GM21576 (cell line): ENCODE measurements around the gene ELFN2.
"Not testable (repeated sequence)": the region's sequence is repeated elsewhere in the genome, so short reads cannot be mapped to it uniquely, and the experiment has no call there.

Source experiments
- ATAC-seq: cut with Tn5 transposase; IDR thresholded peaks from one replicate; pipeline ENCODE4 v1.9.1; 2021; ENCODE audit warnings: mild to moderate bottlenecking, moderate library complexity; ENCODE audit not compliant: unreplicated experiment

The ELFN2 gene

DNA sequence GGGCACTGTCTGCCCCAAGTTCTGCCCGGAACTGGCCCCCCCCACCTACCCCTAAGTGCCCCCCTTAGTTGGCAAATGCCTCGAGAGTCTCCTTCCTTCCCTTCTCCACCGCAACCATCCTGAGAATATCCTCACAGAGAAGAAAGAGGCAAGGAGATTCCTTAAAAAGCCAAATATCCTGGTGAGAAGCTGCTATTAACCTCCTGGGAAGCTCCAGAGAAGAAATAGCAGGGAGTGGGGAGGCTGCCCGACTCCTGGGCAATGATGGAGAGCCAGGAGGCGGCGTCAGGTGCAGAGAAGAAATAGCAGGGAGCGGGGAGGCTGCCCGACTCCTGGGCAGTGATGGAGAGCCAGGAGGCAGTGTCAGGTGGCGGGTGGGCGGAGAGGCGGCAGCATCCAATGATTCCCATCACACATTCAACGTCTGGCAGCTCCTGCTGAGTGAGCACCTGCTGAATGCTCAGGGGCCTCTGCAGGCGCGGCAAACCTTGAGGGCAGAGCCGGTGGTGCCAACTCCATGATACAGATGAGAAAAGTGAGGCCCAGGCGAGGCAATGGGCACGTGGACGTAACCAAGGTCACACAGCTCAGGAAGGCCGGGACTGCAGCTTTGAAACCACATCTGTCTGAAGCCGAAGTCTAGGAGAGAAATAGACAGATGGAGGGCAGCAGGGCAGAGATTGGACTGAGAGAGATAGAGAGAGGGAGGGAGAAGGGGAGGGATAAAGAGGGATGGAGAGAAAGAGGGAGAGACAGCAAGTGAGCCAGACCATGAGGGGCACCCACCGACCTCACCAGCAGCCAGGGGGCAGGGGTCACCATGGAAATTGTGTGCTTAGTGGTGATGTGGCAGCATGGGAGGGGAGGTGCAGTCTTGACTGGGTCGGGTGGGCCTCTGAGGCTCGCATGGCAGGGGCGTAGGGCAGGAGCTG, 86.7 kb downstream of the ELFN2 start:
- no peak for ATAC-seq

DNA sequence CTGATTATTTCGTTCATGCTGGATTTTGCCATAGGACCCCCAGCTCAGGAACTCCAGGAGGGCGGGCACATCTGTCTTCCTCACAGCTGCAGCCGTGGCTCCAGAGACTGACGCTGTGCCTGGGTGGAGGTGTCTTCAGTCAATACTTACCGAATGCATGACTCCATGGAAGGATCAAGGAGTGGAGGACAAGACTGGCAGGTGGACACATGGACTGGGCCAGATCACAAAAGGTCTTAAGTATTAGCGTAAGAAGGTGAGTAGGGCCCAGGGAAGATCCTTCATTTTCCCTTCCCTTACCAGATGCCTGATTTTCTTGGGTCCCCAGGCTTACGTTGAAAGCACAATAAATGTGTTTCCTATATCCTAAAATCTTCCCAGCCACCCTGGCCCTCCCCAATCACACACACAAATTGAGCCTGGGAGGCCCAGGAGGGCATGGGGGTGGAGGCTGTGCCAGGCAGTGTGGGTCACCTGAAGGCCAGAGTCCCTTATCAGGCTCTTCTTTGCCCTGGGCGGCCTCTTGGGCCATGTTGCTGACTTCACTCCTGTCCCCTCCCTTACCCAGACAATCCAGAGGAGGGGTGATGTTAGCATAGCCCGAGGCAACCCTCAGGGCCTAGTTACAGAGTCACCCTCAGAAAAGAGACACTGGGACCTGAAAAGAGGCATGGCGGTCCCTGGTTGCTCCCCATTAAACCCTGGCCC, 88.6 kb downstream of the ELFN2 start:
- no peak for ATAC-seq

DNA sequence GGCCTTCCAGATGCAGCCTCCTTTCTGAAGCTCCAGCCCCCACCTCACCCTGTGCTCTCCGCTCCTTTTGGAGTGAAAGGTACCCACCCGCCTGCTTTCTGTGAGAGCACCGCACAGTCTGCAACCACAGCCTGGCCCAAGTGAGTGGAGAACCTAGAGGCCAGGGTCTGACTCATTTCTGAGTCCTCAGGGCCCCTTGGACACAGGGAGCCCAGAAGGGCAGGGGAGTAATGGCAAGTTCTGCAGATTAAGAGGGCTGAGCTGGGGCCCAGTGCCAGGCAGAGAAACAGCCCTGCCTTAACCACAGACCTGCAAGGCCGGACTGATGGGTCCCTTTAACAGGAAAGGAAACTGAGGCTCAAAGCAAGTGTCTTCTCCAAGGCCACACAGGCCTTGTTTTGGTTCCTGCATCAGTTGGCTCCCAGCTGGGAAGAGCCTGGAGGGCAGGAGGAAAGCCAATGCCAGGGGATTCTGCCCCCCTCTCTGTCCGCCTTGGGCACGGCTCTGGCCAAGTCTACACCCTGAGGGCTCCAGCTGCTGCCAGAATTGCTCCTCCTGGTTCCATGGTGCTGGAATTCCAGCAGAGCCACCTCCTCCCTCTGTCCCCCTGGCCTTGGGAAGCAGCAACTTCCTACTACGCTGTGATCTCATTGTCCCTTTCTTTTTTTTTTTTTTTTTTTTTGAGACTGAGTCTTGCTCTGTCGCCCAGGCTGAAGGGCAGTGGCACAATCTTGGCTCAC, 89.9 kb downstream of the ELFN2 start:
- ATAC-seq = no peak

DNA sequence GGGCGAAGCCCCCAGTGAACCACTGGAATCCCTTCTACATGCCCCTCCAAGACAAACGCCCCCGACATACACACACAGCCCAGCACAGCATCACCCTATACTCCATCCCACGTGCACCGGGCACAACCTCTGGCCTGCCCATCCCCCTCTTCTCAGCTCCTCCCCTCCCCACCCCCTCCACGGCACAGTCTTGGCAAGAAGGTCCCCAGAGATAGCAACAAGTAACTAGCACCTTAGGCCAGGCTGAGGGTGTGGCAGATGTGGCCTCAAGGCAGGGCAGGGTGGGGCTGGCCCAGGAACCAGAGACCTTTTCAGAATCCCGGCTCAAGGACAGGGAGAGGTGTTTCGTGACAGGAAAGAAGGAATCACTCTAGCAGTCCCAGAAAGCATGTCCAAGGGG, 90.7 kb downstream of the ELFN2 start:
- ATAC-seq = no peak

DNA sequence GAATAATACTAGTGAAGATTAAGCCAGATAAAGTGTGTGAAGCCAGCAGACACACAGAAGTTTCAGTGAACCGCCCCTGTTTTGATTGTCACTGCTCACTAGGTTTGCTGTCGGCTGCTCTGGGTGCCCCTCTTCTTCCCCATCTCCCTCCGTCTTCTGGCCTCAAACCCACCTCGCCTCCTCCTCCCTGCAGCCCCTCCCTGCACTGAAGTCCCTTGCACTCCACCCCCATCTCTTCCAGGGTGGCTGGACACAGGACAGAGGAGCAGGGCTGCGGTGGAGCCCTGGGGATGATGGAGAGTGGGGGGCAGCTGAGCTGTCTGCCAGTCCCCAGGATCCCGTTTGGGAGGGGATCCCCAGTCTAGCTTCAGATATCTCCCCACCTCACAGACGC, 91.5 kb downstream of the ELFN2 start:
- ATAC-seq = no peak

DNA sequence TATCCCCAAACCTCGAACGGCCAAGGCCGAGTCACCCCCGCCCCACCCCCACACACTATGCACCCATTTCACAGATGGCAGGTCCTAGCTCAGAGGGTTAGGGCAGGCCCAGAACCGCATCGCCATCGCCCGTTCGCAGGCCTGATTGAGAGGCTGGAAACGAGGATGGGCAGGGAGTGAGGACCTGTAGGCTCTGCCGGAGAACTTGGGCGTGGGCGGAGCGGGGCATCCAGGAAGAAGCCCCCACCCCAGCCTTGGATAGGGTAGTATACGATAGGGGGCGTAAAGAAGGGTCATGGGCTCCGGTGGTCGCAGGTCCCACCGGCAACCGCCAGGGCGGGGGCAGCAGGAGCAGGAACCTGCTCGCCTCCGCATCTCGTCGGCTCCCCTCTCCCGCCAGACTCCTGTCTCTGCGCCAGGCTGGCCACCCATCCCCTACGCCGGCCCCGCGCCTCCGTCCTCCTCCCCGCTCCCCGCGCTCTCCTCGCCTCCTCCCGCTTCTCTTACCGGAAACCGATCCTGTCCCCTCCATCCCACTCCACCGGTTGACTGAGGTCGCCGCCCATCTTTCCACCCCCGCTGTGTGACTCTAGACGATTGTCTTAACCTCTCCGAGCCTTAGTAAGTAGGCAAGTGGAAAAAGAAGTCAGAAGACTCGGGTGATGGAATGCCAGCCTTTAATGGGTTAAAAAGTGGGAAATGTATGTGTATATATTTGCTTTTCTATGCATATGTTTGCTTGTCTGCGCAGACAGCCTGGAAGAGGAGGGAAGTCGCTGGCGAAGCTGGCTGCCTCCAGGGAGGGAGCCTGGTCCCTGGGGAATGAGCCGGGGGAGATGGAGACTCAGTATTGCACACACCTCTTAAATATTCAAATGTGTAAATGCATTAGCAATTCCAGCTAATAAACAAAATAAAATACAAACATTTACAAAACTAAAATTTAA, 92.1 kb downstream of the ELFN2 start:
- ATAC-seq = no peak

DNA sequence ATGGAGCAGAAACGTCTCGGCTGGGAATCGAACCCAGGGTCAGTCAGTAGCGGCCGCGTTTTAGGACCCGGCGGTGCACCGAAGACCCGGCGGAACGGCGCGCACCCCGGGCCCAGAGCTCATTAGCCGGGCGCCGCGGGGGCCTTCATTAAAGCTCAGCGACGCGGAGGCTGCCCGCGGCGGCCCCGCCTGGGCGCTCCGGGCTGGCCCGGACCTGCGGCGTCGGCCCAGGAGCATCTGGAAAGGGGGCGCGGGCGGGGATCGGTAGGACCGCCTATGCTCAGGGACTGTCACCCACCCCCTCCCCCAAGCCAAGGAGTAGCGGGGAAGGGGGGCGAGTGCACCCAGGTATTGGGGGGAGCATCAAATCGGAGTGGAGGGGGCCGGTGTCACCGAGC, 92.8 kb downstream of the ELFN2 start:
- no peak for ATAC-seq

DNA sequence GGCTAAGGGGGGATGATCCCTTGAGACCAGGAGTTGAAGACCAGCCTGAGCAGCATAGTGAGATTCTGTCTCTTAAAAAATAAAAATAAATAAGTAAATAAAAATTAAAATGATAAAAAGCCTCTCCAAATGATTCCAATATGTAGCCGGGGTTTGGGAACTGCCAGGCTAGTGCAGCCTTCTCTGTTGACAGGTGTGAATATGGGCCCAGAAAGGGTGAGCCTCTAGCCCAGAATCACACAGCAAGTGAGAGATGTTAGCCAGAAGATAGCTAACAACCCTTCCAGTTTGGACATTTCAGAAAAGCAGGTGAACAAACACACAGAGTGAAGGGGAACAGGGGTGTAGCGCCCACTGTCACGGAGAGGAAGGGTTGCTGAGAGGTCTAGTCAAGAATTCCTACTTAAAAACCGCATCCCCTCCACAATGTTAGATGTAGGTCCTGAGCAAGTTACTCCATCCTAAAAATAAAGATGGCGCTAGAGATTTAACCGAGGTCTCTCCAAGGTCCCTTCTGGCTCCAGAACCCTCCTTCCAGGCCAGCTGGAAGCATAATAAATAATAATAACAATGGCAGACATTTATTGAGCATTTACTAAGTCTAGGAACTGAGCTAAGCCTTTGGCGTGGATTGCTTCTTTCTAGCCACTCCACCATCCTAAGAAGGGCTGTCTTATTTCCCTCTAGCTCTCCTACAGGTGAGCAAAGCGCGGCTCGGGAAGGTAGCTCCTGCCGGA, 93.4 kb downstream of the ELFN2 start:
- no peak for ATAC-seq

DNA sequence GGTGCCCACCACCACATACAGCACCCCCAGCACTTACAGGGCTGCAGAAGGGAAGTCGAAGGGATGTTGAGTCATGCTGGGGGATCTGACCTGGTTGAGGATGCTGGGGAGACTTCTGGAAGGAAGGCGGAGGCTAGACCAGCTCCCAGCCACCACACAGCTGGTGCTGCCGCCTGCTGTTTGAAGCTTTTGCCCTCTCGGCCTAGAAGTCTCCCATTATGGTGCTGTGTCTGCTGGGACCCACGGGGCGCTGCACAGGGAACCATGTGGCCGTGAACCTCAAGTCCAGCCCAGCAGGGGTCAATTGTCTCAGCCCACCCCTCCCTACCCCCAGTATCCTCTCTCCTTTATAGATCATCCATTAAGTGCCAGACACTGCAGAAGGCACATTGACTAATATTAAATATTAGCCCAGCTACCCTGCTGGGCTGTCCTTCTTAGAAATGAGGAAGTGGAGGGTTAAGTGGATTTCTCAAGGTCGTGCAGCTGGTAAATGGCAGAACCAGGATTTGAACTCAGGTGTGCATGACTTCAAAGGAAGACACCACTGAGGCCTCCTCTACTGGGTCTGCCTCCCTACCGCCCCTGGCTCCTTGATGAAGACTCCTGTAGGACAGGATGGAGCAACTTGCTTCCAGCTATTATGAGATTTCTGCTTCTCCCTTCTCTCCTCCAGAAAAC, 95.3 kb downstream of the ELFN2 start:
- ATAC-seq = no peak

DNA sequence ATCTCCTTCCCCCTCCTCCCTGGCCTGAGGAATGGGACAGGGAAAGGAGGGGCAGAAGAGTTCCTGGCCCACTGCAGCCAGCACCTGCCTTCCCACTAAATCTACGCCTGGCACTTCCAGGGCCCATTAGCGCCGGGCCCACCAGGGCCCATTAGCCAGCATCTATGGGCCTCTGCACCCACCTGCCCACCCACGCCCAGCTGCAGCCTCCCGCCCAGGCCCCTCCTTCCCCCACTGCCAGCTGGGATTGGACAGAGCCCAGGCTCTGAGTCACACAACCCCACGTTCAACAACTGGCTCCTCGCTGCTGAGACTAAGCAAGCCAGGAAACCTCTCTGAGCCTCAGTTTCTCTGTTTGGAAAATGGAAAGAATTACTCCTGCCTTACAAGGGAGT, 96.2 kb downstream of the ELFN2 start:
- ATAC-seq = no peak

DNA sequence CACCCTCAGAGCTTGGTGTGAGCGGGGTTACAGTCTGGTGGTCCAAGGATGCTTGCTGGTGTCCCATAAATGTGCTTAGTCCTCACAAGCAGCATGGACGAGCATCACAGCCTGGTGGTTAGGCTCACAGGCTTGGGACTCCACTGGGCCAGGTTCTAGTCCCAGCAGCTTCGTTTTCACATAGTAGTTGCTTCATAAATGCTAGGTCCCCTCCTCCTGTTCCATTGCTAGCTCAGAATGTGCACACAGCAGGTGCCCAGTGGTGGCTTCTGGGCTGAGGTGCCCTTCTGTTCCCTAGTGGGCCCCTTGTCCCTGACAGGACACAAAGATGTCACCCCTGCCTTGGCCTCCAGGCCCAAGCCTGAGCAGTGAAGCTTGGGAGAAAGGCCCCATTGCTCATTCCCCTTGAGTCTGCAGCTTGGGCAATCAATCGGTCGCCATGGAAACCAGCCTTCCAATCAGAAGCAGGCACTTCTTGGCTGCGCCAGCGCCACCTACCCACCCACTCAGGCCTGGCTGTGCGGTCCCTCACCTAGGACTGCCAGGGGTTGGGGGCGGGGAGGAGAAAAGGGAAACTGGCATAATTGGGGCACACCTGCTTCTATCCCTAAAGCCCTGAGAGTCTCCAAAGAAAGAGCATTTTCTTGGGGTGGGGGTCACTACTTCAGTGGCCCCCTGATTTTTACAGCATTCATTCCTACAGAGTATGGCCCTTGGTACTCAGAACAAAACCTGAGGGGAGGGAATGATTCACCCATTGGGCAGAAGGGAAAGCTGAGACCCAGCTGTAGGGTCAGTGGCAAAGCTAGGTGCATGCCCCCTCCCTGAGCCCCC, 96.9 kb downstream of the ELFN2 start:
- no peak for ATAC-seq

DNA sequence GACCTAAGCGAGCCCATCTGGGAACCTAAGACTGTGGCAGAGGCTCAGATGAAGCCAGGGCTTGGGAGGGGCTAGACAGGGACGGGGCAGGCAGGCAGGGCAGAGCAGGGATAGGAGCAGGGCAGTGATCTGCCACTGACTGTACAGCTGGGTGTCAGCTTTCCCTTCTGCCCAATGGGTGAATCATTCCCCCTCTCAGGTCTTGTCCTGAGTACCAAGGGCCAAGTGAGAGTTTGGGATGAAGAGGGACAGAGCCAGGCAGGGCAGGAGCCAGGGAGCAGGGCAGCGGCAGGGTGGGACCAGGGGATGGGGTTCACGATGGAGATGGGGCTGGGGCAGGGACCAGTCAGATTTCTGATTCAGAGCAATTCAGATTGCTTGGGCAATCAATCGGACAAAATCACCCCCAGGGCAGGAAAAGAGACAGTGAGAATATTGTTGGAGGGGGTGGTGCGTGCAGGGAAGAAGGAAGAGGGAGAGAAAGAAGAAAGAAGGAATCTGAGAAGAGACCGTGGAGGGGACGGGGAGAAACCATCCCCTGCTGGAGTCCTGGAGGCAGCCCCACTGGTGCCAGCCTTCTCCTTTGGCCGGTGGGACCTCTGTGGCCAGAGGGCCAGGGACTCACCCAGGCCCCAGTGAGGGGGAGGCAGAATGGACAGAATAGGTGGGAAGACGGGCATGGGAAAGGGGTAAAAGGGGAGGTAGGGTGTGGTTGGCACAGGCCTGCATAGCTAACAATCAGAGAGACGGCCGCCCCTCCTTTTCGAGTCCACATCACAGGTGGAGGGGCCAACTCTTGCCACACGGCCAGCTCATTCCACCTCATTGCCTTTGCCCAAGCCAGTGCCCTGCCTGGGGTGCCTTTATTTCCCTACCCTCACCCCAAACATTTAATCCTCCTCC, 97.8 kb downstream of the ELFN2 start:
- no peak for ATAC-seq

DNA sequence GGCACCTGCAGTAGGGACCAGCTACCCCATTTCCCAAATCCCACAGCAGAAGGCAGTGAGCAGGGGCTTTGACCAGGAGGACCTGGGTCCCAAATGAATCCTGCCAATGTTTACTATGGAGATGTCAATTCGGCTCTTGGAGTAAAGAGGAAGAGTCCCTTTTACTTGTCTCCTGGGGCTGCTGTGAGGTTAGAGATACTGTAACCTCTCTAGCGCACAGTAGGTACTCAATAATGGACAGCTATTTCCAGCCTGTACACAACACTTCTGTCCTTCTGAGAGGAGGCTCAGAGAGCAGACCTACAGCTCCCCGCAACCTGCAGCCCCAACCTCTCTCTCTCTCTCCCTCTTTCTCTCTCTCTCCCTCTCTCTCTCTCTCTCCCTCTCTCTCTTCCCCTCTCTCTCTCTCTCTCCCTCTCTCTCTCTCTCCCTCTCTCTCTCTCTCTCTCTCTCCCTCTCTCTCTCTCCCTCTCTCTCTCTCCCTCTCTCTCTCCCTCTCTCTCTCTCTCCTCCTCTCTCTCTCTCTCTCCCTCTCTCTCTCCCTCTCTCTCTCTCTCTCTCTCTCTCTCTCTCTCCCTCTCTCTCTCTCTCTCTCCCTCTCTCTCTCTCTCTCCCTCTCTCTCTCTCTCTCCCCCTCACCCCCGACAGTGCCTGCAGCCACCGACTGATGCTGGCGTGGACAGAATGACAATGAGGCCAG, 98.6 kb downstream of the ELFN2 start:
- not testable (repeated sequence) for ATAC-seq

DNA sequence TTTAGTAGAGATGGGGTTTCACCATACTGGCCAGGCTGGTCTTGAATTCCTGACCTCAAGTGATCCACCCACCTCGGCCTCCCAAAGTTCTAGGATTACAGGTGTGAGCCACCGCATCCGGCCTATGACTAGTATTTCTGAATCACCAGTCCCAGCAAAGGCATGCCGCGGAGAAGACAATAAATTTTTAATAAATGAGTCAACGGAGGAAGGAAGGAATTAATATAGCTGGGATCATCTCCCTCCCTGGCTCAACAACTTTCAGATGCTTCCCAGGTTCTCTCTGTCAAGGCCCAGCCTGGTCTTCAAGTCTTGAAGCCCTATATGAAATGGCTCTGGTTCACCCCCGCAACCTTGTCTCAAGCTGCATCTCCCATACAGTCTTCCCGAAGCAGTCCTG, 99.3 kb downstream of the ELFN2 start:
- no peak for ATAC-seq

DNA sequence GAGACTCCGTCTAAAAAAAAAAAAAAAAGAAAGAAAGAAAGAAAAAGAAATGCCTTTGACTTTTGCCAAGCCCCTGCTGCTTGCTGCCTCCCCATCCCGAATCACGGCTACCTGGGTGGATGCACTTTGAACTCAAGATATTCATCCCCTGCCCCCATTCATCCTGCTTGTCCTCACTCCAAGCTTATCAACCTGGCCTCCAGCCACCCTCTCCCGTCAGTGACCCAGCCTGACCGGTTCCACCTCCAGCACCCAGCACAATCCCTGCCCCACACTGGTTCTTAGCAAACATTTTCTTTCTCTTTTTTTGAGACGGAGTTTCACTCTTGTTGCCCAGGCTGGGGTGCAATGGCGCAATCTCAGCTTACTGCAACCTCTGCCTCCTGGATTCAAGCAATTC, 100.6 kb downstream of the ELFN2 start:
- no peak for ATAC-seq

DNA sequence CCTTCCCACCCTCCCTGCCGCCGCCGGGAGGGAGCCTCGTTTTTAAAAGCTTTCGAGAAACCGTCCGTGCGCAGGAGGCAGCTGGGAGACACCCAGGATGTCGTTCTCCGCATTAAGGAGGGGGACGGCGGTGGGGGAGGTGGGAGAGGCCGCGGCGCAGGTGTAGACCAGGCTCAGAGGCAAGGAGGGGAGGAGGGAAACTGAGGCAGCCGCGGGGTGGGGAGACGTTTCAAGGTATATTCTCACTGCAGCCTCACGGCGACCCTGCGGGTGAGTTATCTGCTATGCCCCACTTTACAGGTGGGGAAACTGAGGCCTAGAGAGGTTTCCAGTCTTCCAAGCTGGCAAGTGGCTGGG, 102.3 kb downstream of the ELFN2 start:
- ATAC-seq = no peak
